Esophagus squamous epithelium (tissue), 5 donors: Measurements from ENCODE around the gene TIMP4. TPM values are rescaled to one million over a fixed set of nuclear protein-coding genes. Genes with fewer than 3 reads are reported as not detected.

Source experiments
- DNase-seq: peaks from one replicate; lab custom pipeline; 2025; lab: John Stamatoyannopoulos, UW
- H3K27ac ChIP-seq, 4 donors: fragments of 200-600 bp; sonication (generic); one replicate each; pipeline ENCODE4 v1.5.1; 2016 to 2019; ENCODE audit warnings: mild to moderate bottlenecking in 1 of 4
- H3K27me3 ChIP-seq, 4 donors: fragments of 200-600 bp; sonication (generic); 1 replicate in 3 of 4; 2 replicates in 1 of 4; pipeline versions ENCODE4 v1.5.1 to v1.6.0; 2017 to 2021; ENCODE audit warnings: antibody characterized with exemption in 1 of 4
- H3K36me3 ChIP-seq, 3 donors: fragments of 200-600 bp; sonication (generic); one replicate each; pipeline ENCODE4 v1.5.1; 2016 to 2019
- H3K4me1 ChIP-seq, 3 donors: fragments of 200-600 bp; sonication (generic); one replicate each; pipeline ENCODE4 v1.5.1; 2017 to 2019
- H3K4me3 ChIP-seq, 4 donors: fragments of 200-600 bp; sonication (generic); 1 replicate in 3 of 4; 2 replicates in 1 of 4; pipeline ENCODE4 v1.5.1; 2016 to 2019; ENCODE audit warnings: mild to moderate bottlenecking in 2 of 4, moderate library complexity in 1 of 4
- H3K9me3 ChIP-seq, 3 donors: fragments of 200-600 bp; sonication (generic); one replicate each; pipeline ENCODE4 v1.5.1; 2016 to 2019
- CTCF ChIP-seq, 6 experiments: fragments of 450-650 bp in 4 of 6; fragments of 200-600 bp in 2 of 6; sonication (generic) in 2 of 6; IDR thresholded peaks; one replicate each; pipeline ENCODE4 v1.5.1; 2016 to 2019; ENCODE audit warnings: antibody characterized with exemption in 6 of 6, mild to moderate bottlenecking in 4 of 6, moderate library complexity in 4 of 6
- POLR2A ChIP-seq, 4 donors: fragments of 450-650 bp; IDR thresholded peaks; one replicate each; pipeline ENCODE4 v1.6.1; 2017; ENCODE audit warnings: antibody characterized with exemption in 4 of 4, mild to moderate bottlenecking in 4 of 4, moderate library complexity in 3 of 4
- WGBS, 2 donors: methylation state at CpG; one replicate each; pipeline ENCODE4 v1.1.5; 2018; 5-methylcytosine and 5-hydroxymethylcytosine counted together
- intact Hi-C: fragments of 100-400 bp; cut with DNase I; formaldehyde crosslinking; loops from one replicate; pipeline ENCODE4 v1.15.0; 2022
- total RNA-seq, 4 donors: library from RNA; depleted of rRNA; stranded (reverse); fragments of >200 nt; gene quantifications; one replicate each; pipeline ENCODE4 v1.1.0, GENCODE V29; 2016
- donor health status: DM: yes; HTN: yes; CAD: no.

TIMP4 gene
- total RNA-seq, 4 donors from 2014 or later, result 0.23 to 8.6 (median 4.0) TPM

DNA sequence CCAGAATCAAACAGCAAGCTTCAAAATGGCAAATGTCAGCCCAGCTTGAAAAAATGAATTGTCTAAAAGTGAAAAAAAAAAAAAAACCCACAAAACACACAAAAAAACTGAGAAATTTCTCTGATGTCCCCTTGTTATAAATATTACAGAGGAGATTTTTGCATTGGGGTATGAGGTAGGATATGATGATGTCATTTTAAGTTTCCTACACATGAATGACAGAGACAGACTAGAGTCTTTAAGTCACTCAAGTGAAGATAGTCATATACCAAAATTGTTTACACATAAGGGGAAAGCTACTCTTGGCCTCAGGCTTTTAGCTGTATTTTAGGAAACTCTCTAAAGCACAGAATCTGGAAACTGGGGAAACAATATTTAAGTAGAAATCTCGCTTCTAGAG is 32.9 kb downstream of the TIMP4 start:
- 58 to 92% methylated on average over 1 of the region's 1 CpG for WGBS, 2 donors
- H3K36me3 ChIP-seq, result no peaks in the 10 kb centered on the region
- TF ChIP-seq POLR2A (IDR thresholded peaks at IDR 0.05) (no peak), CTCF (IDR thresholded peaks at IDR 0.05) (no peak)
- intact Hi-C loops, result no loop called here
- H3K27ac ChIP-seq, result no peak overlapping the region
- H3K4me3 ChIP-seq, result no peak overlapping the region
- DNase-seq, result no peak
- no peaks in the 10 kb centered on the region for H3K9me3 ChIP-seq
- H3K27me3 ChIP-seq, result peaks cover 0 to 24% (median 0%) of the 10 kb centered on the region in 4 donors
- H3K4me1 ChIP-seq, result no peaks in the 10 kb centered on the region

GRCh38 chr3:12121466-12121865 is 37.2 kb downstream of the TIMP4 start:
- Histone ChIP-seq H3K4me1 (no peaks in the 10 kb centered on the region), H3K9me3 (no peaks in the 10 kb centered on the region), H3K27me3 (peaks cover 0 to 29% (median 0%) of the 10 kb centered on the region in 4 donors), H3K36me3 (no peaks in the 10 kb centered on the region), H3K4me3 (no peak overlapping the region), H3K27ac (no peak overlapping the region)
- DNase-seq, result no peak
- TF ChIP-seq POLR2A (IDR thresholded peaks at IDR 0.05) (no peak), CTCF (IDR thresholded peaks at IDR 0.05) (no peak)
- intact Hi-C loops, result no loop called here

DNA sequence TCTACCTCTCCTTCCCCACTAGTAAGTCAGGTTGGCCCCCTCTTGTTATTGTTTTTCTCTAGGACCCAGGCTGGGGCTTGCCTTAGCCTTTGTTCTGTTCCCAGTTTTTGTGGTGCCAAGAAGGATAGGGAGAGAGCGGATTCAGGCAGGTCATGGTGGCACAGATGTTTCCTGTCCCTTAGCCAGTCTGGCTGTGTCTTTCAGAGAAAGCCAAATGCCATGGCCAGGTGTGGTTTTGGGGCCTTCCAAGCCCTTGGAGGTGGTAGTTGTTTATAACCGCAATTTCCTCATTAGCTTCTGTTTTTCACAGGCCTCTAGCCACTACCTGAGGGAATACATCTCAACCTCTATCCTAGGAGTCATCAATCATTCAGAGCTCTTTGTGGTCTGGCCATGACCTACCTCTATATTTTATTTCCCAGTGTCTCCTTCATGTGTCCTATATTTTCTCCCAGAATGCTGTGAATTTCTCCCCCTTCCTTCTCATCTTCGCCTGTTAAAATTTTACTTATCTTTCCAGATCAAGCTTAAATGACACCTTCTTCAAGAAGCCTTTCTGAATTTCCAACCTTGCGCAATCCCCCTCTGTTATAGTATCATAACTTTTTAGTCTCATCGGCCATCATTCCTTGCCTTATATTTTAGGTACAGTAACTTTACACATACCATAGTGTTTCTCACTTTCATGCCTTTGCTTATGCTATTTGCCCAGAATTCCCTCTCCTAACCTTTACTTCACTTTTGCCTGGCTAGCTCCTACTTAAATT is 38.2 kb downstream of the TIMP4 start:
- H3K27ac ChIP-seq, result no peak overlapping the region

DNA sequence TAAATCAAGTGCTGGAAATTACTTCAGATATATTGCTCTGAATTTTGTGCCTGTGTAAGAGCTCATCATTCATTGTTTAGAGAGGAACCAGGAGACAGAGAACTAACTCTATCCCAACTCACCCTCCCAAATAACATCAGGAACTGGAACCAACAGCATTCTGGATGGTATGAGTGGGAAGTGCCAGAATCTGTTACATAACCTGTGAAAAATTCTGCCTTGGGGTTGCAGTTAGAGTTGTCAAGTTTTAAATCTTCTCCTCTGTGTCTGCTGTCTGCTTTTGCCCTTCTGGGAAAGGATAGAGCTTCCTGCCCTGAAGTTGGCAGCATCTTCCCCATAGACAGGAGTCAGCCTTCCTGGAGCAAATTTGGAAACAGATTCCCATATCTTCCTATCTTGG is 41.2 kb downstream of the TIMP4 start:
- H3K36me3 ChIP-seq, result no peaks in the 10 kb centered on the region
- TF ChIP-seq CTCF (IDR thresholded peaks at IDR 0.05), result no peak
- no peak for TF ChIP-seq POLR2A (IDR thresholded peaks at IDR 0.05)
- no peak overlapping the region for H3K4me3 ChIP-seq
- no peaks in the 10 kb centered on the region for H3K9me3 ChIP-seq
- DNase-seq, result no peak
- H3K4me1 ChIP-seq, result no peaks in the 10 kb centered on the region
- H3K27me3 ChIP-seq, result peaks cover 0 to 35% (median 0%) of the 10 kb centered on the region in 4 donors
- H3K27ac ChIP-seq, result no peak overlapping the region
- intact Hi-C loops, result no loop called here

More for the DNA sequence above, 38.2 kb downstream of the TIMP4 start:
- no peak for DNase-seq
- intact Hi-C loops, result no loop called here
- WGBS, 2 donors, result 65 to 77% methylated on average over 5 of the region's 5 CpGs
- TF ChIP-seq CTCF (IDR thresholded peaks at IDR 0.05) (no peak), POLR2A (IDR thresholded peaks at IDR 0.05) (no peak)
- peaks cover 0 to 29% (median 0%) of the 10 kb centered on the region in 4 donors for H3K27me3 ChIP-seq
- no peaks in the 10 kb centered on the region for H3K36me3 ChIP-seq
- H3K4me3 ChIP-seq, result no peak overlapping the region
- no peaks in the 10 kb centered on the region for H3K4me1 ChIP-seq
- H3K9me3 ChIP-seq, result no peaks in the 10 kb centered on the region

GRCh38 chr3:12116870-12117269 is 41.8 kb downstream of the TIMP4 start:
- H3K9me3 ChIP-seq, result no peaks in the 10 kb centered on the region
- H3K4me3 ChIP-seq, result no peak overlapping the region
- H3K4me1 ChIP-seq, result no peaks in the 10 kb centered on the region
- H3K27me3 ChIP-seq, result peaks cover 0 to 35% (median 0%) of the 10 kb centered on the region in 4 donors
- intact Hi-C loops, result no loop called here
- H3K36me3 ChIP-seq, result no peaks in the 10 kb centered on the region
- no peak for DNase-seq
- 48 to 54% methylated on average over 4 of the region's 4 CpGs for WGBS, 2 donors
- H3K27ac ChIP-seq, result no peak overlapping the region
- TF ChIP-seq POLR2A (IDR thresholded peaks at IDR 0.05) (no peak), CTCF (IDR thresholded peaks at IDR 0.05) (no peak)
